PC-3 (cell line): ENCODE measurements around the gene NFATC1. TPM values are rescaled to one million over a fixed set of nuclear protein-coding genes. Genes with fewer than 3 reads are reported as not detected.

Experiments used
- ATAC-seq: fragments of 200-7000 bp; cut with Tn5 transposase; 2 replicates; pipeline ENCODE4 v1.9.1; 2020; ENCODE audit warnings: mild to moderate bottlenecking, moderate library complexity
- BruUV-seq: library from RNA; stranded (reverse); fragments of 400-500 nt; replicated peaks from 2 replicates; lab custom pipeline; 2021; lab: Mats Ljungman, UMichigan
- CTCF ChIA-PET: fragments of 300-600 bp; sonication (Branson Sonifier 250); formaldehyde crosslinking; loops from one replicate; lab custom pipeline; 2022; ENCODE audit warnings: antibody characterized with exemption; lab: Charles Lee
- POLR2A ChIA-PET: fragments of 300-600 bp; sonication (Branson Sonifier 250); formaldehyde crosslinking; loops from one replicate; lab custom pipeline; 2022; ENCODE audit warnings: antibody characterized with exemption; ENCODE audit not compliant: unreplicated experiment; lab: Charles Lee
- DNase-seq: peaks from one replicate; pipeline ENCODE4 v3.0.0-alpha.2; 2015
- H2AFZ ChIP-seq: fragments of 300-600 bp; sonication (generic); 2 replicates; pipeline ENCODE4 v1.6.0; 2016; ENCODE audit warnings: antibody characterized with exemption, low read length
- H3F3A ChIP-seq: fragments of 300-600 bp; sonication (generic); one replicate; pipeline ENCODE4 v1.6.0; 2017; ENCODE audit warnings: antibody characterized with exemption, low read length, control low read depth, mild to moderate bottlenecking; ENCODE audit not compliant: unreplicated experiment
- H3K27ac ChIP-seq: fragments of 300-600 bp; sonication (generic); 2 replicates; pipeline ENCODE4 v1.5.1; 2016; ENCODE audit warnings: mild to moderate bottlenecking, low read length
- H3K27me3 ChIP-seq: fragments of 300-600 bp; sonication (generic); 2 replicates; pipeline ENCODE4 v1.6.1; 2016; ENCODE audit warnings: low read length, mixed read lengths
- H3K36me3 ChIP-seq: fragments of 300-600 bp; sonication (generic); 2 replicates; pipeline ENCODE4 v1.6.1; 2016; ENCODE audit warnings: low read depth, mixed run types, low read length, mixed read lengths
- H3K4me1 ChIP-seq: fragments of 300-600 bp; sonication (generic); 2 replicates; pipeline ENCODE4 v1.5.1; 2016; ENCODE audit warnings: low read length; ENCODE audit not compliant: insufficient read depth
- H3K4me2 ChIP-seq: fragments of 300-600 bp; sonication (generic); 2 replicates; pipeline ENCODE4 v1.6.0; 2016; ENCODE audit warnings: low read length
- H3K4me3 ChIP-seq: fragments of 300-600 bp; sonication (generic); 2 replicates; pipeline ENCODE4 v1.5.1; 2016; ENCODE audit warnings: mild to moderate bottlenecking, low read length, mixed read lengths
- H3K79me2 ChIP-seq: fragments of 300-600 bp; sonication (generic); 2 replicates; pipeline ENCODE4 v1.6.1; 2017; ENCODE audit warnings: low read length, mixed read lengths
- H3K9ac ChIP-seq: fragments of 300-600 bp; sonication (generic); 2 replicates; pipeline ENCODE4 v1.6.0; 2016; ENCODE audit warnings: mild to moderate bottlenecking, low read length
- H3K9me2 ChIP-seq: fragments of 300-600 bp; sonication (generic); replicated peaks from 2 replicates; pipeline ENCODE4 v1.6.1; 2016; ENCODE audit warnings: mixed run types, low read length, mixed read lengths
- H3K9me3 ChIP-seq: fragments of 300-600 bp; sonication (generic); 2 replicates; pipeline ENCODE4 v1.6.1; 2016; ENCODE audit warnings: low read length, mixed read lengths
- H4K20me1 ChIP-seq: fragments of 300-600 bp; sonication (generic); 2 replicates; pipeline ENCODE4 v1.6.1; 2016; ENCODE audit warnings: low read length, mixed read lengths
- CTCF ChIP-seq: fragments of 300-600 bp; sonication (generic); conservative IDR thresholded peaks from 2 replicates; pipeline ENCODE4 v1.5.1; 2017; ENCODE audit warnings: antibody characterized with exemption, low read depth, mild to moderate bottlenecking, low read length
- EZH2 ChIP-seq: fragments of 300-600 bp; sonication (generic); IDR thresholded peaks from one replicate; pipeline ENCODE4 v1.6.1; 2017; ENCODE audit warnings: antibody characterized with exemption, mild to moderate bottlenecking, low read length; ENCODE audit not compliant: unreplicated experiment
- EZH2phosphoT487 ChIP-seq: fragments of 300-600 bp; sonication (generic); IDR thresholded peaks from 2 replicates; pipeline ENCODE4 v1.6.1; 2018; ENCODE audit warnings: mild to moderate bottlenecking, antibody characterized with exemption, low read length, borderline replicate concordance
- intact Hi-C: fragments of 100-400 bp; cut with micrococcal nuclease; formaldehyde crosslinking; loops from 2 replicates; pipeline ENCODE4 v1.9.0; 2023
- total RNA-seq: library from RNA; depleted of rRNA; stranded (reverse); fragments of >200 nt; gene quantifications from 2 replicates; pipeline ENCODE4 v1.2.3, GENCODE V29; 2014

NFATC1 gene
- total RNA-seq, 1 experiment from 2014 or later = 5.9 TPM

GRCh38 chr18:79568543-79569205 lies 172.9 kb downstream of the NFATC1 start:
- CTCF ChIA-PET = no interaction called here
- no peak for TF ChIP-seq EZH2phosphoT487
- no peak for TF ChIP-seq CTCF
- TF ChIP-seq EZH2 = no peak
- no peak overlapping the region for H3K4me3 ChIP-seq
- intact Hi-C loops = no loop called here
- H4K20me1 ChIP-seq = no peaks in the 10 kb centered on the region
- no peak for ATAC-seq
- no peaks in the 10 kb centered on the region for H3K4me1 ChIP-seq
- H3K9me2 ChIP-seq = no peaks in the 10 kb centered on the region
- no peaks in the 10 kb centered on the region for H3K36me3 ChIP-seq
- BruUV-seq = no TSS peak
- peaks cover 6% of the 10 kb centered on the region; the same call in 1 of the 2 replicates for H3K9me3 ChIP-seq
- no peak overlapping the region for H3K4me2 ChIP-seq
- H3K27ac ChIP-seq = no peak overlapping the region
- H3F3A ChIP-seq = no peaks in the 10 kb centered on the region
- no peak for DNase-seq
- H3K27me3 ChIP-seq = peaks cover 23% of the 10 kb centered on the region
- H3K9ac ChIP-seq = no peak overlapping the region
- H2AFZ ChIP-seq = no peak overlapping the region
- POLR2A ChIA-PET = no interaction called here
- no peaks in the 10 kb centered on the region for H3K79me2 ChIP-seq

- intact Hi-C loops = no loop called here
- Histone ChIP-seq H3K4me3 (no peak overlapping the region), H3K27me3 (peaks cover 23% of the 10 kb centered on the region), H3K4me2 (no peak overlapping the region), H3K9me3 (peaks cover 6% of the 10 kb centered on the region; the same call in 1 of the 2 replicates), H3F3A (no peaks in the 10 kb centered on the region), H4K20me1 (no peaks in the 10 kb centered on the region), H3K9me2 (no peaks in the 10 kb centered on the region), H3K4me1 (no peaks in the 10 kb centered on the region), H3K36me3 (no peaks in the 10 kb centered on the region), H3K79me2 (no peaks in the 10 kb centered on the region), H3K27ac (no peak overlapping the region), H3K9ac (no peak overlapping the region), H2AFZ (no peak overlapping the region)
- ATAC-seq (no peak; the same call in 1 of the 2 replicates), DNase-seq (no peak)
- POLR2A ChIA-PET = no interaction called here
- BruUV-seq = no TSS peak
- CTCF ChIA-PET = no interaction called here
- TF ChIP-seq CTCF = no peak
- TF ChIP-seq EZH2 = no peak
- no peak for TF ChIP-seq EZH2phosphoT487
Measured at GRCh38 chr18:79569720-79570119, 174.0 kb downstream of the NFATC1 start.
